Uterus (tissue), 4 donors: ENCODE data around the gene PIGA. TPM values are rescaled to one million over a fixed set of nuclear protein-coding genes. Genes with fewer than 3 reads are reported as not detected.
A peak's percentile ranks its signal among the peaks of the same experiment; 100 is the strongest.

Experiments used
- DNase-seq, 2 donors: peaks; one replicate each; pipeline ENCODE4 v3.0.0-alpha.2; 2019 to 2020
- H3K27ac ChIP-seq, 2 donors: fragments of 200-600 bp; sonication (generic); 1 replicate in 1 of 2; 2 replicates in 1 of 2; pipeline ENCODE4 v1.5.1; 2016 to 2018
- H3K27me3 ChIP-seq, 2 donors: fragments of 200-600 bp; sonication (generic); one replicate each; pipeline ENCODE4 v1.5.1; 2018 to 2019; ENCODE audit warnings: control low read depth in 1 of 2
- H3K36me3 ChIP-seq, 2 donors: fragments of 200-600 bp; sonication (generic); one replicate each; pipeline ENCODE4 v1.5.1; 2019; ENCODE audit warnings: control low read depth in 1 of 2
- H3K4me1 ChIP-seq, 2 donors: fragments of 200-600 bp; sonication (generic); one replicate each; pipeline ENCODE4 v1.5.1; 2018 to 2019; ENCODE audit warnings: control low read depth in 1 of 2
- H3K4me3 ChIP-seq, 2 donors: fragments of 200-600 bp; sonication (generic); 1 replicate in 1 of 2; 2 replicates in 1 of 2; pipeline ENCODE4 v1.5.1; 2018 to 2019; ENCODE audit warnings: mild to moderate bottlenecking in 1 of 2
- H3K9me3 ChIP-seq, 2 donors: fragments of 200-600 bp; sonication (generic); one replicate each; pipeline ENCODE4 v1.5.1; 2019; ENCODE audit warnings: control low read depth in 1 of 2
- POLR2A ChIP-seq, 2 donors: fragments of 450-650 bp; IDR thresholded peaks; one replicate each; pipeline ENCODE4 v1.6.1; 2016; ENCODE audit warnings: antibody characterized with exemption in 2 of 2, mild to moderate bottlenecking in 1 of 2, moderate library complexity in 1 of 2
- intact Hi-C: fragments of 100-400 bp; cut with DNase I; formaldehyde crosslinking; loops from one replicate; pipeline ENCODE4 v1.15.1; 2023; ENCODE audit warnings: low total_unique reads
- total RNA-seq, 4 donors: library from RNA; depleted of rRNA in 3 of 4; stranded (reverse); fragments of >200 nt in 3 of 4; gene quantifications; one replicate each; pipeline versions ENCODE4 v1.1.0 to v1.2.4, GENCODE V29; 2014 to 2023
- TF ChIP-seq, protein P1 (sequence below), 4 experiments: fragments of 200-600 bp in 2 of 4; fragments of 450-650 bp in 2 of 4; sonication (generic) in 2 of 4; IDR thresholded peaks; one replicate each; pipeline ENCODE4 v1.5.1; 2016 to 2019; ENCODE audit warnings: antibody characterized with exemption in 4 of 4, mild to moderate bottlenecking in 2 of 4, moderate library complexity in 1 of 4
- donor health status: DM: yes; HTN: yes; CAD: no.

The PIGA gene, protein sequence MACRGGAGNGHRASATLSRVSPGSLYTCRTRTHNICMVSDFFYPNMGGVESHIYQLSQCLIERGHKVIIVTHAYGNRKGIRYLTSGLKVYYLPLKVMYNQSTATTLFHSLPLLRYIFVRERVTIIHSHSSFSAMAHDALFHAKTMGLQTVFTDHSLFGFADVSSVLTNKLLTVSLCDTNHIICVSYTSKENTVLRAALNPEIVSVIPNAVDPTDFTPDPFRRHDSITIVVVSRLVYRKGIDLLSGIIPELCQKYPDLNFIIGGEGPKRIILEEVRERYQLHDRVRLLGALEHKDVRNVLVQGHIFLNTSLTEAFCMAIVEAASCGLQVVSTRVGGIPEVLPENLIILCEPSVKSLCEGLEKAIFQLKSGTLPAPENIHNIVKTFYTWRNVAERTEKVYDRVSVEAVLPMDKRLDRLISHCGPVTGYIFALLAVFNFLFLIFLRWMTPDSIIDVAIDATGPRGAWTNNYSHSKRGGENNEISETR
- 10 to 100 TPM; 10.2 to 54.8 (median 13.8) TPM for total RNA-seq

DNA sequence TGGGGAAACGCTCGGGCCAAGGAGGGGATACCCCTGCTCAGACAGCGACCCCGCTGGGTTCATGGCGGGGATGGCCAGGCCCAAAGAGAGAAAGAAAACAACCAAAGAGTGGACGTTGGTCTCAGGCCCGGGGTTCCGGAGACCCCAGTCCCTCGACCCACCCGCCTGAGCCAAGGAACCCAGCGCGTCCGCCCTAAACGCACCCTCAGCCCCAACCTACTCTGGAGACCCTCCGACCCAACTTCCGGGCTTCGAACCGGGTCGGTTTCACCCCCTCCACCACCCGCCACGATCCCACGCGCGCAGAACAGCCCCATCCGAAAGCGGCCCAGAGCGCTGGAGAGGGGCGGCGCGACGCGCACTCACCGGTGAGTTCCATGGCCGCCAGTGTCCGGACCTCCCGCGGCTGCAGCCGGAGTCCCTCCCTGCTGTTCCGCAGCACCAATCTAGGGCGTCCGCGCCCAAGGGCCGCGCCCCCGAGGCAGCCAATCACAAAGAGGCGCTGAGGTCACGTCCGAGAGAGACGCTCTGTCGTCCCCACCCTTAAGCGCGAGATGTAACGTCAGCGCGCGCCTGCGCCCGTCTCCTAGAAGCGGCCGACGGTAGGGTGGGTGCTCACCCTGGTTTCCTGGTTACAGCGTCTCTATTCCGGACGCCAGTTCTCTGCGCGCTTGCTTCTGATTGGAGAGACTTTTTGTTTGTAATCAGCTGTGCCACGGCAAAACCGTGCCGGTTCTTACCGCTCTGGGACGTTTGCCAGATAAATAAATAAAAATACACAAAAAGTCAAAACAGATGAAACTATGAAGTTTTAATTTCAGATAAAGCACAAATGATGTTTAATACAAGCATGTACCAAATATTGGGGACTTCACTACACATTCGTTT is at the start of gene PIGA:
Gene PIGA, minus strand, starts transcription at position 389 of the 888 bp plus-strand sequence. CDS start 3,593 bp downstream, outside the sequence.
- Histone ChIP-seq H3K4me3 (peak within 1 kb of the TSS; percentile 48 to 71), H3K4me1 (no peaks in the 10 kb centered on the region), H3K27me3 (no peaks in the 10 kb centered on the region), H3K36me3 (no peaks in the 10 kb centered on the region), H3K27ac (peak within 1 kb of the TSS; percentile 37 to 89), H3K9me3 (no peaks in the 10 kb centered on the region)
- peak; percentile 92 to 95 for DNase-seq
- peak; percentile 86 to 93 for TF ChIP-seq POLR2A (IDR thresholded peaks at IDR 0.05)
- TF ChIP-seq, protein P1, sequence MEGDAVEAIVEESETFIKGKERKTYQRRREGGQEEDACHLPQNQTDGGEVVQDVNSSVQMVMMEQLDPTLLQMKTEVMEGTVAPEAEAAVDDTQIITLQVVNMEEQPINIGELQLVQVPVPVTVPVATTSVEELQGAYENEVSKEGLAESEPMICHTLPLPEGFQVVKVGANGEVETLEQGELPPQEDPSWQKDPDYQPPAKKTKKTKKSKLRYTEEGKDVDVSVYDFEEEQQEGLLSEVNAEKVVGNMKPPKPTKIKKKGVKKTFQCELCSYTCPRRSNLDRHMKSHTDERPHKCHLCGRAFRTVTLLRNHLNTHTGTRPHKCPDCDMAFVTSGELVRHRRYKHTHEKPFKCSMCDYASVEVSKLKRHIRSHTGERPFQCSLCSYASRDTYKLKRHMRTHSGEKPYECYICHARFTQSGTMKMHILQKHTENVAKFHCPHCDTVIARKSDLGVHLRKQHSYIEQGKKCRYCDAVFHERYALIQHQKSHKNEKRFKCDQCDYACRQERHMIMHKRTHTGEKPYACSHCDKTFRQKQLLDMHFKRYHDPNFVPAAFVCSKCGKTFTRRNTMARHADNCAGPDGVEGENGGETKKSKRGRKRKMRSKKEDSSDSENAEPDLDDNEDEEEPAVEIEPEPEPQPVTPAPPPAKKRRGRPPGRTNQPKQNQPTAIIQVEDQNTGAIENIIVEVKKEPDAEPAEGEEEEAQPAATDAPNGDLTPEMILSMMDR (IDR thresholded peaks at IDR 0.05) = peak in 1 of 4 experiments; percentile 14
- intact Hi-C loops = no loop called here

DNA sequence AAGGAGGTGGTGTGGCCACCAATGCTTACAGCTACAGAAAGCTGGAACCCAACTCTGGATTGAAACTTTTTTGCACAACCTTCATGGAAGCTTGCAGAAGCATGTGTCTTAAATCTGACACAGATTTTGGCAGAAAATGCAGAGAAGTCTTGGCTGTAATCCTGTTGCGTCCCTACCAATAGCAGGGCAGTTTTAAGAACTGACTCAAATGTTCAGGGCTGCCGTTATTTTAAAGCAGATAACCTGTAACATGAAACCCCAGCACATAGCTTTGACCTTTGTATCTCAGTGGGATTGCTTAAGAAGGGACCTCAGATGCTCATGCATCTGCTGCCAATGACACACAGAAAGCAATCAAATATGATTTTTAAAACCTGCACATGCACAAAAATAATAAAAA is 49.0 kb upstream of the PIGA start, which contains the start of gene VEGFD:
Gene VEGFD, minus strand, starts transcription at position 110 of the 400 bp plus-strand sequence. CDS start 467 bp downstream, outside the sequence.
- no peaks in the 10 kb centered on the region for H3K9me3 ChIP-seq
- H3K27me3 ChIP-seq = no peaks in the 10 kb centered on the region
- no peak within 1 kb of the TSS for H3K27ac ChIP-seq
- peak in 1 of 2 donors; percentile 27 for DNase-seq
- H3K36me3 ChIP-seq = no peaks in the 10 kb centered on the region
- no peaks in the 10 kb centered on the region for H3K4me1 ChIP-seq
- no peak for TF ChIP-seq POLR2A (IDR thresholded peaks at IDR 0.05)
- TF ChIP-seq, protein P1 (IDR thresholded peaks at IDR 0.05) = no peak
- intact Hi-C loops = no loop called here
- no peak within 1 kb of the TSS for H3K4me3 ChIP-seq

DNA sequence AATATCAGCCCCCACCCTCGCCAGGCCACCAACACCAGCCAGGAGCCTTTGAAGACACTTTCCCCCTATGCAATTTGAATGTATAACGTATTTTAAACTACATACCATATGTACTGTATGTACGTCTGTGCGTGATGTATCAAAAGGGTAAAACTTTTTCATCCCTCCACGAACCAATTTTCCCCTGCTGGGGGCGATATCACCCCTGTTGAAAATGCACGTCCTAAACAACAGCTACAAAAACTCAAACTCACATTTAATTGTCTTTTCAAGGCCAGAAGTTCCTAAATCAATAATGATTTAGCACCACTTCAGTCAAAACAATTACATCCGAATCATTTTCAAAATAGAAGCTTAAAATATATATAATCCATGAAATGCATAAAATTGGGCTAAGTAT is 47.5 kb upstream of the PIGA start:
- intact Hi-C loops = no loop called here
- no peaks in the 10 kb centered on the region for H3K27me3 ChIP-seq
- H3K4me1 ChIP-seq = no peaks in the 10 kb centered on the region
- DNase-seq = no peak
- no peaks in the 10 kb centered on the region for H3K36me3 ChIP-seq
- H3K4me3 ChIP-seq = no peak overlapping the region
- no peaks in the 10 kb centered on the region for H3K9me3 ChIP-seq
- TF ChIP-seq POLR2A (IDR thresholded peaks at IDR 0.05) = no peak
- TF ChIP-seq, protein P1 (IDR thresholded peaks at IDR 0.05) = no peak
- H3K27ac ChIP-seq = no peak overlapping the region

DNA sequence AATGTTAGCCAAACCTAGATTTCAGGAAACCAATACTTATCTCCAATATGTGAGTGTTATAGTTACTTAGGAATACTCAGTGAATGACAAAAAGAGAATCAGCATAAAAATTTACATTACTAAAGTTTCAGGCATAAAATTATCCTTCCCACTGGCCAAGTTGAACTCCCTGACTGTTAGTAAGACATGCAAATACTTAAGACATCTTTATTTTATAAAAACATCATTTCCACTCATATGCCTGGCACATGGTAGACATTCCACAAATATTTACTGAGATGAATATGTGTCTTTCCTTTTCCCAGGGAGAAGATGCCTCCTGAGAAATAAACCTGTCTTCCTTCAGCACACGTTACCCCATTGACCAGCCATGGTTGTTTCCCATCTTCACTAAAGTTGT is 41.6 kb upstream of the PIGA start:
- Histone ChIP-seq H3K4me1 (no peaks in the 10 kb centered on the region), H3K27me3 (no peaks in the 10 kb centered on the region), H3K4me3 (no peak overlapping the region), H3K36me3 (no peaks in the 10 kb centered on the region), H3K9me3 (no peaks in the 10 kb centered on the region), H3K27ac (no peak overlapping the region)
- intact Hi-C loops = no loop called here
- DNase-seq = no peak
- TF ChIP-seq POLR2A (IDR thresholded peaks at IDR 0.05) = no peak
- TF ChIP-seq, protein P1 (IDR thresholded peaks at IDR 0.05) = no peak
